Ovary (tissue), 3 donors: Measurements from ENCODE around the gene LCN1.

Experiments used
- CTCF ChIP-seq, 3 donors: fragments of 450-650 bp in 2 of 3; fragments of 200-600 bp in 1 of 3; IDR thresholded peaks; one replicate each; pipeline versions ENCODE4 v1.5.1 to v1.8.0; 2016 to 2022; ENCODE audit warnings: antibody characterized with exemption in 3 of 3, mild to moderate bottlenecking in 1 of 3
- EP300 ChIP-seq: sonication (generic); formaldehyde crosslinking; IDR thresholded peaks from one replicate; pipeline ENCODE4 v1.6.1; 2017; ENCODE audit warnings: antibody characterized with exemption
- POLR2A ChIP-seq: fragments of 450-650 bp; IDR thresholded peaks from one replicate; pipeline ENCODE4 v1.6.1; 2017; ENCODE audit warnings: antibody characterized with exemption, mild to moderate bottlenecking, moderate library complexity
- donor health status: DM: no; HTN: no; CAD: no.

- TF ChIP-seq CTCF (IDR thresholded peaks at IDR 0.05) (no peak), EP300 (no peak), POLR2A (no peak)
Observed at GRCh38 chr9:135562235-135562745, 41.0 kb downstream of the LCN1 start.
